Mucosa of descending colon (tissue), 3 donors: ENCODE measurements around the gene ALOX15B. TPM values are rescaled to one million over a fixed set of nuclear protein-coding genes. Genes with fewer than 3 reads are reported as not detected.

Source experiments
- ATAC-seq: fragments of 200-7000 bp; cut with Tn5 transposase; one replicate; pipeline ENCODE4 v1.9.1; 2020; ENCODE audit warnings: mild to moderate bottlenecking, moderate library complexity
- DNase-seq, 3 donors: peaks; one replicate each; pipeline ENCODE4 v3.0.0-alpha.2; 2020
- H3K36me3 ChIP-seq: fragments of 200-600 bp; one replicate; pipeline ENCODE4 v1.8.0; 2021; ENCODE audit warnings: low read depth, mild to moderate bottlenecking
- H3K4me1 ChIP-seq: fragments of 200-600 bp; one replicate; pipeline ENCODE4 v1.8.0; 2021; ENCODE audit warnings: low read depth, mild to moderate bottlenecking
- H3K4me3 ChIP-seq: fragments of 200-600 bp; one replicate; pipeline ENCODE4 v1.8.0; 2021; ENCODE audit warnings: mild to moderate bottlenecking
- H3K9me3 ChIP-seq: fragments of 200-600 bp; one replicate; pipeline ENCODE4 v1.8.0; 2021; ENCODE audit warnings: mild to moderate bottlenecking
- CTCF ChIP-seq: fragments of 200-600 bp; IDR thresholded peaks from one replicate; pipeline ENCODE4 v1.8.0; 2022; ENCODE audit warnings: antibody characterized with exemption, mild to moderate bottlenecking
- intact Hi-C, 2 donors: fragments of 100-400 bp; cut with DNase I in 1 of 2; cut with micrococcal nuclease in 1 of 2; formaldehyde crosslinking; loops; one replicate each; pipeline versions ENCODE4 v1.11.0 to v1.11.1; 2022; cut with DNase I, micrococcal nuclease
- total RNA-seq, 3 donors: library from RNA; stranded (reverse); fragmentation: NEBNext Ultra II Directional in 2 of 3; extraction: Animal tissue kit (Norgen Biotek cat#: 25700) in 2 of 3; gene quantifications; one replicate each; pipeline versions ENCODE4 v1.2.1 to v1.2.4, GENCODE V29; 2021 to 2023
- donor health status: DM: no; HTN: no; CAD: no; lungs with moderate emphysema.
- donor health status: DM: no; HTN: no; CAD: no.
- donor health status: DM: no; HTN: yes; CAD: no.

Gene ALOX15B
- total RNA-seq, 3 donors from 2014 or later, result 0.66 to 1.3 (median 1.1) TPM

GRCh38 chr17:8064561-8065019 lies 25.7 kb downstream of the ALOX15B start:
- Histone ChIP-seq H3K9me3 (no peaks in the 10 kb centered on the region), H3K36me3 (no peaks in the 10 kb centered on the region), H3K4me3 (no peak overlapping the region), H3K4me1 (peaks cover 24% of the 10 kb centered on the region)
- TF ChIP-seq CTCF, result no peak
- no peak for ATAC-seq
- intact Hi-C loops, result no loop called here
- DNase-seq, result no peak

DNA sequence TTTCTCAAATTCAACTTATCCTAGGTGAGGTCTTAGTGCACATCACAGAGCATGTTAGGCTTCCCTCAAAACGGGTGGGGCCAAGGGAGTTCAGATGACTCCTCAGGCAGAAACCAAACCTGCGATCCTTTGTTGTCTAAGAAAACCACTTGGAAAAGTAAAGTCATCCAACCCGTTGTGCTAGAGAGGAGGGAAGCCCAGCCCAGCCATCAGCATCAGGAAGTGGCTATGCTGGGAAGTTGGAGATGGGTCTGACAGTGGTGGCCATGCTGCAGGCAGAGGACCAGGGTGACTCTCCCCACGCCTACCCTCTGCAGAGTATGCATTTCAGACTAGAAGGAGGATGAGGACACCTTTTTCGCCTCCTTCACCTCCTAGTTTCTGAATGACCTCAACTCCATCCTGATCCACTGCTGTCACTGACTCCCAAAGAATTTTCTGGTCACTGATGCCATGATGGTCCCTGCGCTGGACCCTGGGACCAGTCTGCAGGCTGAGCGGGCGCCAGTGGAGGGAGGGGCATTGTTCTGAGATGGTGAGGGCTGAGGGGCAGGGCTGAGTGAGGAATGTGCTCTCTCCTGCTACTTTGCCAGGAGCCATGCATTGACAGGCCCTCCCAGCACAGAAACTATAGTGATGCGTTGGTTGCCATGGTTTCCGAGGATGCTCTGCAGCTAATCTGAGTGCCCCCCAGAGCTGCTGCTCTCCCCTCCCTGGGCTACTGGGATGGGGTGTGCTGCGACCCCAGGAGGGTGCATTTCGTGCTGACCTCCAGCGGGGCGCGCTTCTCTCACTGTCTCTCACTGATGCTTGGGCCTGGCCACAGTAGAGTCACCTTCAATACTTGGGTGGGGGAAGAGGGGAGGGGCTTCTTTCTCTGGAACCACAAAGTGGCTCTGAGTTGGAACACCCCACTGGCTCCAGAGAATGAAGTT lies 28.2 kb downstream of the ALOX15B start:
- peaks cover 31% of the 10 kb centered on the region for H3K4me1 ChIP-seq
- H3K4me3 ChIP-seq, result no peak overlapping the region
- no peak for TF ChIP-seq CTCF
- intact Hi-C loops, result no loop called here
- DNase-seq (no peak), ATAC-seq (no peak)
- no peaks in the 10 kb centered on the region for H3K36me3 ChIP-seq
- no peaks in the 10 kb centered on the region for H3K9me3 ChIP-seq

DNA sequence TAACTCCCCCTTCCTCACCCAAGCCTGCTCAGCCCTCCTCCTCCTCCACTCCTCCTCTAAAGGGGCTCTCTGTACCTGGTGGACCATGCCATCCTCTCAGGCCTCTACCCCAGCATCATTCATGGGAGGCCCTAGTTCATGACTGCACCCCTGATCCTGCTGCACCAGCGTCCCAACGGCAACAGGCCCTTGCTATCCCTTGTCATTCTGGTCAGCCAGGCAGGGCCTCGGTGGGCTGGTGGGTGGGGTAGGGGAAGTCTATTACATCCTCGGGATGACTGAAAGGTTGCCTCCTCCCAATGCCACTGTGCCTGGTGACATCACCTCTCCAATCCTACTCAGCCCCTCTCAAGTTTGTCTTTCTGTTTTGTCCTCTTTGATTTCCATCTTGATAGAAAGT lies 28.9 kb downstream of the ALOX15B start:
- intact Hi-C loops, result no loop called here
- ATAC-seq, result peak; percentile 20
- H3K36me3 ChIP-seq, result no peaks in the 10 kb centered on the region
- H3K9me3 ChIP-seq, result no peaks in the 10 kb centered on the region
- TF ChIP-seq CTCF, result no peak
- peaks cover 27% of the 10 kb centered on the region for H3K4me1 ChIP-seq
- no peak overlapping the region for H3K4me3 ChIP-seq
- DNase-seq, result peak in 1 of 3 donors; percentile 42

DNA sequence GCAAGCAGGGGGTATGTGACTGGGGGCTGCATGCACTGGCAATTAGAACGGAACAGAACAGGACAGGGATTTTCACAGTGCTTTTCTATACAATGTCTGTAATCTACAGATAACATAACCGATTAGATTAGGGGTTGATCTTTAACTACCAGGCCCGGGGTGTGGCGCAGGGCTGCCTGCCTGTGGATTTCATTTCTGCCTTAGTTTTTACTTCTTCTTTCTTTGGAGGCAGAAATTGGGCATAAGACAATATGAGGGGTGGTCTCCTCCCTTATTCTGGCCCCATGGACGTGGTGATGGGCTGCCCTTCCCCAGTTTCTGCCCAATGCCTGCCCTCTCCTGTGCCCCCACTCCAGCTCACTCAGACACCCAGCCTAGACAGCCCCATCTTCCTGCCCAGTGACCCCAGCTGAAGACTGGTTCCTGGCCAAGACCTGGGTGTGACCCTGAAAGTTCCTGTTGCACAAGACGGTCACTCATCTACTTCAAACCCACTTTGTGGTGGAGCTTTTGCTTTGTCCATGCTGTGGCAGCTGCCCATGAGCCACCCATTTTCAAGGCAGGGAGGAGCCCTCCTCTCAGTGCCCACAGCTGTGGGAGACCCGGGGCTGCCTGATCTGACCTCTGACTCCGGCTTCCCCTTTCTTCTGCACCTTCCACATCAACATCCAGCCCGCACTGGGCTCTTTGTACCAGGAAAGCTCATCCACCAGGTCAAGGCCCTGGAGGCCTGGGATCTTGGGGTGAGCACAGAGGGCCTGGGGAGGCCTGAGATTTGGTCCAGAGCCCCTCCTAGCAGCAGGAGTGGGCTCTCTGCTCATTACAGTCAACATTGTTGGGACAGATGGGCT lies 30.1 kb downstream of the ALOX15B start:
- Histone ChIP-seq H3K4me1 (peaks cover 36% of the 10 kb centered on the region), H3K36me3 (no peaks in the 10 kb centered on the region), H3K4me3 (no peak overlapping the region), H3K9me3 (no peaks in the 10 kb centered on the region)
- DNase-seq (peak; percentile 69 to 86 (median 72)), ATAC-seq (peak; percentile 71)
- intact Hi-C loops, result no loop called here
- no peak for TF ChIP-seq CTCF

DNA sequence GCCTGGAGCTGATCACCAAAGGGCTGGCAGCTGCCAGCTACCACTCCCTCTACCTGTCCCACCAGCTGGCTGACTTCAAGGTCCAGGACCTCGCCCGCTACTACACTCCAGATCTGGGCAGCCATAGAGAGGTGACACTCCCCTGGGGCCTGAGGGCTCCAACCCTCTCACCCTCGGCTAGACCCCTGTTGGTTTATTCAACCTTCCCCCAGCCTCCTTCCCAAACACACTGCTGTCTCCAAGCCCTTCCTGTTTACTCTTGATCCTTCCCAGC lies 30.7 kb downstream of the ALOX15B start:
- Histone ChIP-seq H3K4me3 (no peak overlapping the region), H3K4me1 (peaks cover 36% of the 10 kb centered on the region), H3K36me3 (no peaks in the 10 kb centered on the region), H3K9me3 (no peaks in the 10 kb centered on the region)
- intact Hi-C loops, result no loop called here
- TF ChIP-seq CTCF, result no peak
- DNase-seq (peak; percentile 78 to 83 (median 78)), ATAC-seq (peak; percentile 83)
